M059J (cell line): Measurements from ENCODE around the gene KCTD2. TPM values are rescaled to one million over a fixed set of nuclear protein-coding genes. Genes with fewer than 3 reads are reported as not detected.
A peak's percentile ranks its signal among the peaks of the same experiment; 100 is the strongest.
"Not testable (repeated sequence)": the region's sequence is repeated elsewhere in the genome, so short reads cannot be mapped to it uniquely, and the experiment has no call there.

Experiments used
- DNase-seq: peaks from one replicate; pipeline ENCODE4 v3.0.0-alpha.2; 2012; ENCODE audit warnings: low read depth
- total RNA-seq: library from RNA; depleted of rRNA; stranded (reverse); fragments of >200 nt; shearing (Covaris generic); gene quantifications from 2 replicates; pipeline ENCODE4 v1.2.3, GENCODE V29; 2014

Gene KCTD2
- total RNA-seq, 1 experiment from 2014 or later, result 25.1 TPM

- DNase-seq, result no peak
Measured at GRCh38 chr17:75049706-75050105, 2.7 kb downstream of the KCTD2 start.

- DNase-seq, result no peak
Measured at GRCh38 chr17:75051941-75052340, 4.9 kb downstream of the KCTD2 start.

GRCh38 chr17:75059369-75060345, 12.6 kb downstream of the KCTD2 start:
- no peak for DNase-seq

- no peak for DNase-seq
Measured at GRCh38 chr17:75060434-75061054, 13.5 kb downstream of the KCTD2 start.

GRCh38 chr17:75061055-75061438, 14.0 kb downstream of the KCTD2 start:
- DNase-seq, result no peak

GRCh38 chr17:75061618-75062017, 14.6 kb downstream of the KCTD2 start:
- DNase-seq, result no peak

GRCh38 chr17:75063201-75063600, 16.2 kb downstream of the KCTD2 start:
- no peak for DNase-seq

GRCh38 chr17:75063626-75064025, 16.6 kb downstream of the KCTD2 start:
- no peak for DNase-seq

GRCh38 chr17:75064040-75064439, 17.0 kb downstream of the KCTD2 start:
- no peak for DNase-seq

- no peak for DNase-seq
Measured at GRCh38 chr17:75064460-75064859, 17.4 kb downstream of the KCTD2 start.

- DNase-seq, result no peak
Measured at GRCh38 chr17:75064867-75065561, 18.0 kb downstream of the KCTD2 start.

- DNase-seq, result peak; percentile 40
Measured at GRCh38 chr17:75065562-75066151, 18.6 kb downstream of the KCTD2 start.

GRCh38 chr17:75067856-75068255, 20.8 kb downstream of the KCTD2 start:
- DNase-seq, result peak; percentile 32

- no peak for DNase-seq
Measured at GRCh38 chr17:75068750-75069149, 21.7 kb downstream of the KCTD2 start.

- DNase-seq, result peak; percentile 44
Measured at GRCh38 chr17:75069783-75070182, 22.8 kb downstream of the KCTD2 start.

GRCh38 chr17:75071478-75072271, 24.6 kb downstream of the KCTD2 start:
- DNase-seq, result not testable (repeated sequence)

- DNase-seq, result not testable (repeated sequence)
Measured at GRCh38 chr17:75072909-75073308, 25.9 kb downstream of the KCTD2 start.

- no peak for DNase-seq
Measured at GRCh38 chr17:75073618-75074047, 26.6 kb downstream of the KCTD2 start.

- no peak for DNase-seq
Measured at GRCh38 chr17:75074532-75074931, 27.5 kb downstream of the KCTD2 start.

- no peak for DNase-seq
Measured at GRCh38 chr17:75075597-75076336, 28.7 kb downstream of the KCTD2 start.
